H1 (cell line): ENCODE measurements around the gene C21orf58. TPM values are rescaled to one million over a fixed set of nuclear protein-coding genes. Genes with fewer than 3 reads are reported as not detected.

Source experiments
- BCL11A ChIP-seq, 2 experiments: IDR thresholded peaks; one replicate each; pipeline ENCODE4 v1.6.1; 2011; ENCODE audit warnings: low read depth in 2 of 2, low read length in 2 of 2, mild to moderate bottlenecking in 2 of 2
- polyA plus RNA-seq, 7 experiments: library from polyadenylated mRNA; depleted of rRNA in 3 of 7; stranded (reverse) in 5 of 7; unstranded in 2 of 7; fragments of >200 nt in 5 of 7; fragments of 200-250 nt in 2 of 7; gene quantifications; 1 replicate in 5 of 7; 2 replicates in 1 of 7; 4 replicates in 1 of 7; pipeline versions ENCODE4 v1.2.1 to v1.2.3, GENCODE V29; 2011 to 2013; ENCODE audit warnings: missing spikeins in 2 of 7, mixed read lengths in 2 of 7
- total RNA-seq: library from RNA; stranded (reverse); fragmentation: NEBNext Ultra II Directional; extraction: Animal tissue kit (Norgen Biotek cat#: 25700); gene quantifications from 2 replicates; pipeline ENCODE4 v1.2.1, GENCODE V29; 2021

The C21orf58 gene
- total and polyA plus RNA-seq, 2 of the 8 experiments (the other 6 are each of a cell fraction or from before 2014, with no cell fraction given): 13.8 to 26.1 TPM

- TF ChIP-seq BCL11A (IDR thresholded peaks at IDR 0.05; ENCODE audit: low read depth in 2 of 2, low read length in 2 of 2): no peak
These were observed 45.0 kb upstream of the C21orf58 start (continued) for GRCh38 chr21:46368533-46369285.
